Measurements from ENCODE around the gene ECSIT. TPM values are rescaled to one million over a fixed set of nuclear protein-coding genes. Genes with fewer than 3 reads are reported as not detected.

The ECSIT gene
- total and polyA plus RNA-seq, 11 donors = 69.7 to 242 (median 133) TPM

DNA sequence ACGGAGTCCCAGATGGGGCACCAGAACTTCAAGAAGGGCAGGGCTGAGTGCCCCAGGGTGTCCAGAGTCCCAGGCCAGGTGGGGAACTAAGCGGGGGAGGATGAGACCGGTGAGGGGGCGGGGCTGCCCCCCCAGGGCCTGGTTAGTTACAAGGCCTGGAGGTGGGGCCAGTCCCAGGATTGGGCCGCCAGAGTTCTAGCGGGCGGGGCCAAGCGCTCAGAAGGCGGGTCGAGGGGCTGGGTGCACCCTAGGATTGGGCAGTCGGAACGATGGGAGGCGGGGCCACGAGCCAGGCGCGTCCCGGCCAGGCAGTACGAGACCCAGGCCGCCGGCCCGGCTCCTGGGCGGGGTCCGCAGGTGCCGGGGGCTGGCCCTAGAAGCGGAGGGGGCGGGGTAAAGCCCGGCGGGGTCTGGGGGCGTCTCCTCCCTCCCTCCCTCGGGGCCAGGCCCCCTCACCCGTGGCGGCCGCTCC is 23.9 kb downstream of the ECSIT start:
- Histone ChIP-seq H3K27me3 (no peaks in the 10 kb centered on the region), H3K4me3 (peak overlapping the region; percentile 74 to 100 (median 93)), H3K9me3 (no peaks in the 10 kb centered on the region), H3K4me1 (peaks cover 0 to 19% (median 6%) of the 10 kb centered on the region in 12 donors), H3K36me3 (peaks cover 0 to 8% (median 6%) of the 10 kb centered on the region in 9 donors), H3K27ac (peak overlapping the region; percentile 90 to 99 (median 96))
- WGBS, 4 donors = 1 to 5% (median 2%) methylated on average over 6 to 33 of the region's 33 CpGs
- DNase-seq = peak; percentile 97 to 99 (median 99)
- no peak for TF ChIP-seq POLR2A (IDR thresholded peaks at IDR 0.05)
- TF ChIP-seq, protein P1, sequence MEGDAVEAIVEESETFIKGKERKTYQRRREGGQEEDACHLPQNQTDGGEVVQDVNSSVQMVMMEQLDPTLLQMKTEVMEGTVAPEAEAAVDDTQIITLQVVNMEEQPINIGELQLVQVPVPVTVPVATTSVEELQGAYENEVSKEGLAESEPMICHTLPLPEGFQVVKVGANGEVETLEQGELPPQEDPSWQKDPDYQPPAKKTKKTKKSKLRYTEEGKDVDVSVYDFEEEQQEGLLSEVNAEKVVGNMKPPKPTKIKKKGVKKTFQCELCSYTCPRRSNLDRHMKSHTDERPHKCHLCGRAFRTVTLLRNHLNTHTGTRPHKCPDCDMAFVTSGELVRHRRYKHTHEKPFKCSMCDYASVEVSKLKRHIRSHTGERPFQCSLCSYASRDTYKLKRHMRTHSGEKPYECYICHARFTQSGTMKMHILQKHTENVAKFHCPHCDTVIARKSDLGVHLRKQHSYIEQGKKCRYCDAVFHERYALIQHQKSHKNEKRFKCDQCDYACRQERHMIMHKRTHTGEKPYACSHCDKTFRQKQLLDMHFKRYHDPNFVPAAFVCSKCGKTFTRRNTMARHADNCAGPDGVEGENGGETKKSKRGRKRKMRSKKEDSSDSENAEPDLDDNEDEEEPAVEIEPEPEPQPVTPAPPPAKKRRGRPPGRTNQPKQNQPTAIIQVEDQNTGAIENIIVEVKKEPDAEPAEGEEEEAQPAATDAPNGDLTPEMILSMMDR (IDR thresholded peaks at IDR 0.05) = no peak
- peak; percentile 93 to 97 (median 96) for ATAC-seq
- intact Hi-C loops (cut with DNase I) = loop anchor here in 1 of 10 donors (2.0 to 10.0 kb wide), 2 partner anchors 54 to 90 kb away; partner anchors contain the start of genes ELOF1 and ZNF627

- Histone ChIP-seq H3K27ac (peak overlapping the region in 11 of 12 donors; percentile 90 to 99 (median 96)), H3K9me3 (no peaks in the 10 kb centered on the region), H3K27me3 (no peaks in the 10 kb centered on the region), H3K4me1 (peaks cover 0 to 19% (median 6%) of the 10 kb centered on the region in 12 donors), H3K4me3 (peak overlapping the region in 11 of 12 donors; percentile 74 to 100 (median 93)), H3K36me3 (peaks cover 0 to 7% (median under 1%) of the 10 kb centered on the region in 9 donors)
- TF ChIP-seq, protein P1 (IDR thresholded peaks at IDR 0.05) = no peak
- TF ChIP-seq POLR2A (IDR thresholded peaks at IDR 0.05) = no peak
- intact Hi-C loops (cut with DNase I) = loop anchor here in 1 of 10 donors (2.0 to 10.0 kb wide), 2 partner anchors 54 to 90 kb away; partner anchors contain the start of genes ELOF1 and ZNF627
- DNase-seq (no peak), ATAC-seq (no peak)
- 39 to 52% (median 49%) methylated on average over 7 of the region's 7 CpGs for WGBS, 4 donors
These were observed 24.4 kb downstream of the ECSIT start for GRCh38 chr19:11504502-11505031.

- Histone ChIP-seq H3K9me3 (no peaks in the 10 kb centered on the region), H3K36me3 (peaks cover 0 to 27% (median 13%) of the 10 kb centered on the region in 9 donors), H3K27ac (no peak overlapping the region), H3K4me1 (peaks cover 0 to 6% (median 0%) of the 10 kb centered on the region in 12 donors), H3K4me3 (no peak overlapping the region), H3K27me3 (no peaks in the 10 kb centered on the region)
- DNase-seq = no peak
- intact Hi-C loops (cut with DNase I) = loop anchor here in 4 of 10 donors (5.0 to 10.0 kb wide), 3 partner anchors 85 to 95 kb away; partner anchors contain the start of gene ZNF627 (in 1 of the 4)
- no peak for TF ChIP-seq POLR2A (IDR thresholded peaks at IDR 0.05)
- ATAC-seq = no peak
- 65 to 70% (median 68%) methylated on average over 7 of the region's 7 CpGs for WGBS, 4 donors
These were observed 29.0 kb downstream of the ECSIT start for GRCh38 chr19:11499890-11500420.

DNA sequence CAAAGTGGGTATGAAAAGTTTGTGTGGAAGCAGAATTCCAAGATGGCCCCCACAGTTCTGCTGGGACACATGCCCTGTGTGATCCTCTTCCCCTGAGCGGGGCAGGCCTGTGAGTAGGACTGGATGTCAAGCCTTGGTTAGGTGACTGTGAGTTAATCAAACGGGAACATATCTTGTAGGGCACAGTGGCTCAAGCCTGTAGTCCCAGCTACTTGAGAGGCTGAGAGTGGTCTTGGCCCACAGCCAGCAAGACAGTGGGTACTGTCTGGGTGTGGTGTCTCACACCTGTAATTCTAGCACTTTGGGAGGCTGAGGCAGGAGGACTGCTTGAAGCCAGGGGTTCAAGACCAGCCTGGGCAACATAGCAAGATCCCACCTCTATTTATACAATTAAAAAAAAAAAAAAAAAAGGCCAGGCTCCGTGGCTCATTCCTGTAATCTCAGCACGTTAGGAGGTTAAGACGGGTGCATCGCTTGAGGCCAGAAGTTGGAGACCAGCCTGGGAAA is 29.7 kb downstream of the ECSIT start:
- ATAC-seq = no peak
- WGBS, 4 donors = 79 to 92% (median 90%) methylated on average over 6 of the region's 6 CpGs
- no peaks in the 10 kb centered on the region for H3K4me1 ChIP-seq
- H3K27me3 ChIP-seq = no peaks in the 10 kb centered on the region
- H3K9me3 ChIP-seq = no peaks in the 10 kb centered on the region
- intact Hi-C loops (cut with DNase I) = loop anchor here in 3 of 10 donors (5.0 to 10.0 kb wide), 2 partner anchors 86 to 88 kb away; no protein-coding TSS in a partner anchor
- no peak overlapping the region for H3K4me3 ChIP-seq
- H3K36me3 ChIP-seq = peaks cover 0 to 32% (median 19%) of the 10 kb centered on the region in 9 donors
- no peak for DNase-seq
- no peak overlapping the region for H3K27ac ChIP-seq
- no peak for TF ChIP-seq POLR2A (IDR thresholded peaks at IDR 0.05)
- TF ChIP-seq, protein P1 (IDR thresholded peaks at IDR 0.05) = no peak
